Esophagus muscularis mucosa (tissue), 4 donors: ENCODE data around the gene FAM118B. TPM values are rescaled to one million over a fixed set of nuclear protein-coding genes. Genes with fewer than 3 reads are reported as not detected.

Experiments
- DNase-seq: peaks from one replicate; pipeline ENCODE4 v3.0.0-alpha.2; 2017; ENCODE audit errors: extremely low spot score
- H3K27ac ChIP-seq, 4 donors: fragments of 200-600 bp; sonication (generic); replicated peaks in 1 of 4; 1 replicate in 3 of 4; 2 replicates in 1 of 4; pipeline ENCODE4 v1.5.1; 2016 to 2019; ENCODE audit warnings: mild to moderate bottlenecking in 1 of 4
- H3K27me3 ChIP-seq, 4 donors: fragments of 200-600 bp; sonication (generic); one replicate each; pipeline versions ENCODE4 v1.5.1 to v1.6.0; 2016 to 2019
- H3K36me3 ChIP-seq, 4 donors: fragments of 200-600 bp; sonication (generic); one replicate each; pipeline ENCODE4 v1.5.1; 2016 to 2019
- H3K4me1 ChIP-seq, 4 donors: fragments of 200-600 bp; sonication (generic); one replicate each; pipeline ENCODE4 v1.5.1; 2016 to 2019
- H3K4me3 ChIP-seq, 4 donors: fragments of 200-600 bp; sonication (generic); 1 replicate in 2 of 4; 2 replicates in 2 of 4; pipeline ENCODE4 v1.5.1; 2016 to 2019; ENCODE audit warnings: mild to moderate bottlenecking in 4 of 4, moderate library complexity in 1 of 4
- H3K9me3 ChIP-seq, 4 donors: fragments of 200-600 bp; sonication (generic); 1 replicate in 3 of 4; 2 replicates in 1 of 4; pipeline ENCODE4 v1.5.1; 2016 to 2019
- EP300 ChIP-seq: sonication (generic); formaldehyde crosslinking; IDR thresholded peaks from one replicate; pipeline ENCODE4 v1.6.1; 2017; ENCODE audit warnings: antibody characterized with exemption
- POLR2A ChIP-seq: fragments of 450-650 bp; IDR thresholded peaks from one replicate; pipeline ENCODE4 v1.6.1; 2017; ENCODE audit warnings: antibody characterized with exemption, moderate library complexity, mild to moderate bottlenecking, low read depth
- POLR2AphosphoS5 ChIP-seq, 2 donors: sonication (generic); formaldehyde crosslinking; IDR thresholded peaks; one replicate each; pipeline ENCODE4 v1.6.1; 2017; ENCODE audit warnings: antibody characterized with exemption in 2 of 2
- WGBS: methylation state at CpG from one replicate; pipeline ENCODE4 v1.1.5; 2018; 5-methylcytosine and 5-hydroxymethylcytosine counted together
- intact Hi-C: fragments of 100-400 bp; cut with DNase I; formaldehyde crosslinking; loops from one replicate; pipeline ENCODE4 v1.15.1; 2023
- total RNA-seq, 4 donors: library from RNA; depleted of rRNA; stranded (reverse); fragments of >200 nt; gene quantifications; one replicate each; pipeline versions ENCODE4 v1.1.0 to v1.2.1, GENCODE V29; 2016
- TF ChIP-seq, protein P1 (sequence below), 3 experiments: fragments of 200-600 bp in 2 of 3; fragments of 450-650 bp in 1 of 3; sonication (generic) in 2 of 3; IDR thresholded peaks; one replicate each; pipeline ENCODE4 v1.5.1; 2017 to 2019; ENCODE audit warnings: antibody characterized with exemption in 3 of 3, mild to moderate bottlenecking in 2 of 3, moderate library complexity in 1 of 3

The FAM118B gene
- total RNA-seq, 4 donors from 2014 or later: 14.1 to 22.8 (median 17.9) TPM

DNA sequence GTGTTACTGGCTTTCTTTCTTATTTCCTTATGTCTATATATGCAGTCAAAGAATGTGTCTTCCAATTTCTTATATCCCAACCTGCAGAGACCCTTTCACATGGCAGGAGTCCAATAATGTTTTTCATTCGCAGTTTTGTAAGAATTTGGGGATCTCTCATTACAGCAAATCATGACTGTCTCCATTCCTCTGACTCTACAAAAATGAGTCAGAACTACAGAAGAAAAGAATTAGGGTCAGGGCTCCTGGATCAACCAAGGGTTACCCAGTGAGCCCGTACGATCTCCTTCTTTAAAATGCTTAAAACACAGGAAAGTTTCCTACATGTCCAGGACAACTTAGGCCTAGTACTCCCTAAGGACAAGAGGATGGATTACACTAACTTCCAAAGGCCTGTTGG lies 42.3 kb upstream of the FAM118B start:
- H3K4me1 ChIP-seq: peaks cover 0 to 12% (median 10%) of the 10 kb centered on the region in 4 donors
- WGBS: 95% methylated on average over 3 of the region's 3 CpGs
- no peaks in the 10 kb centered on the region for H3K27me3 ChIP-seq
- DNase-seq: no peak
- H3K4me3 ChIP-seq: no peak overlapping the region
- intact Hi-C loops: no loop called here
- no peak overlapping the region for H3K27ac ChIP-seq
- no peak for TF ChIP-seq POLR2AphosphoS5 (IDR thresholded peaks at IDR 0.05)
- no peak for TF ChIP-seq EP300
- TF ChIP-seq, protein P1, sequence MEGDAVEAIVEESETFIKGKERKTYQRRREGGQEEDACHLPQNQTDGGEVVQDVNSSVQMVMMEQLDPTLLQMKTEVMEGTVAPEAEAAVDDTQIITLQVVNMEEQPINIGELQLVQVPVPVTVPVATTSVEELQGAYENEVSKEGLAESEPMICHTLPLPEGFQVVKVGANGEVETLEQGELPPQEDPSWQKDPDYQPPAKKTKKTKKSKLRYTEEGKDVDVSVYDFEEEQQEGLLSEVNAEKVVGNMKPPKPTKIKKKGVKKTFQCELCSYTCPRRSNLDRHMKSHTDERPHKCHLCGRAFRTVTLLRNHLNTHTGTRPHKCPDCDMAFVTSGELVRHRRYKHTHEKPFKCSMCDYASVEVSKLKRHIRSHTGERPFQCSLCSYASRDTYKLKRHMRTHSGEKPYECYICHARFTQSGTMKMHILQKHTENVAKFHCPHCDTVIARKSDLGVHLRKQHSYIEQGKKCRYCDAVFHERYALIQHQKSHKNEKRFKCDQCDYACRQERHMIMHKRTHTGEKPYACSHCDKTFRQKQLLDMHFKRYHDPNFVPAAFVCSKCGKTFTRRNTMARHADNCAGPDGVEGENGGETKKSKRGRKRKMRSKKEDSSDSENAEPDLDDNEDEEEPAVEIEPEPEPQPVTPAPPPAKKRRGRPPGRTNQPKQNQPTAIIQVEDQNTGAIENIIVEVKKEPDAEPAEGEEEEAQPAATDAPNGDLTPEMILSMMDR (IDR thresholded peaks at IDR 0.05): no peak
- TF ChIP-seq POLR2A: no peak
- no peaks in the 10 kb centered on the region for H3K9me3 ChIP-seq
- H3K36me3 ChIP-seq: no peaks in the 10 kb centered on the region

DNA sequence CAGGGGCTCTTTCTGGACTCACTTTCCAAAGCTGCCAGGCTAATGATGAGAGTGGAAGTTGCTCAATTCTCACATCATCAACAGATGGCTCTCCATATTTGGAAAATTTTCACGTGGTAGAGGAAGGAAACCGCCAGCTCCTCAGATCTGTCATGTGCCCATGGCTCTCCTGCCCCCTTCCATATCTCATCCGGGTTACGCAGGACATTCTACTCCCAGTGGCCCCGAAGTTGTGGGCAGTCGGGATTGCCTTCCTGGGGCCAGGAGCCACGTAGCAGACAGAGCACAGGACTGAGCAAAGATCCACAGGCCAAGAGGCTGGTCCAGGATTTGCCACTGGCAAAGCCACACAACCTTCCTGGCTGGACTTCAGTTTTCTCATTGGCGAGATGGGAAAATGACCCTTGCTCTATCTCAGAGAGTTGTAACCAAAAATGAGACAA lies 39.0 kb upstream of the FAM118B start:
- H3K9me3 ChIP-seq: no peaks in the 10 kb centered on the region
- no peak overlapping the region for H3K4me3 ChIP-seq
- intact Hi-C loops: no loop called here
- H3K36me3 ChIP-seq: no peaks in the 10 kb centered on the region
- TF ChIP-seq POLR2AphosphoS5 (IDR thresholded peaks at IDR 0.05) (no peak), POLR2A (no peak), EP300 (no peak)
- TF ChIP-seq, protein P1 (IDR thresholded peaks at IDR 0.05): no peak
- H3K27me3 ChIP-seq: no peaks in the 10 kb centered on the region
- no peak overlapping the region for H3K27ac ChIP-seq
- H3K4me1 ChIP-seq: peaks cover 0 to 8% (median 3%) of the 10 kb centered on the region in 4 donors
- no peak for DNase-seq
- WGBS: 88% methylated on average over 8 of the region's 8 CpGs

DNA sequence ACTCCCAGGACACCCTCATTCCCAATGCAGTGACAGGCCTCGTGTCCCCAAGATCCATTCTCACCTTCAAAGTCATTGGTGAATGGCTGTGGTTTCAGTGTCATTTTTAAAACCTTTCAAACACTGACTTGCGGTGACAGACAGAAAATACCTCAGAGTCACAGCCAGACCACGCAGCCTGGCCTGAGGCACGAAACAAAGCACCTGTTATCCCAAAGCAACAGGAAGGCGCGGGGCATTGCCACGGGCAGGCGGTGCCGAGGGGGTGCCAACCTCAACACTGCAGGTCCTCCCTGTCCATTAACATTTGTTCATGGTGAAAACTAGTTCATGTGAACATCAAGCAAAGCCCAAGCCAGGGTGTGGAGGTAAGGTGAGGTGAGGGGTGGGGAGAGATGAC lies 38.3 kb upstream of the FAM118B start:
- Histone ChIP-seq H3K4me3 (no peak overlapping the region), H3K27me3 (no peaks in the 10 kb centered on the region), H3K9me3 (no peaks in the 10 kb centered on the region), H3K4me1 (peaks cover 0 to 8% (median 3%) of the 10 kb centered on the region in 4 donors), H3K27ac (no peak overlapping the region), H3K36me3 (no peaks in the 10 kb centered on the region)
- WGBS: 85% methylated on average over 9 of the region's 9 CpGs
- DNase-seq: no peak
- intact Hi-C loops: no loop called here
- no peak for TF ChIP-seq POLR2A
- no peak for TF ChIP-seq POLR2AphosphoS5 (IDR thresholded peaks at IDR 0.05)
- TF ChIP-seq, protein P1 (IDR thresholded peaks at IDR 0.05): no peak
- TF ChIP-seq EP300: no peak

DNA sequence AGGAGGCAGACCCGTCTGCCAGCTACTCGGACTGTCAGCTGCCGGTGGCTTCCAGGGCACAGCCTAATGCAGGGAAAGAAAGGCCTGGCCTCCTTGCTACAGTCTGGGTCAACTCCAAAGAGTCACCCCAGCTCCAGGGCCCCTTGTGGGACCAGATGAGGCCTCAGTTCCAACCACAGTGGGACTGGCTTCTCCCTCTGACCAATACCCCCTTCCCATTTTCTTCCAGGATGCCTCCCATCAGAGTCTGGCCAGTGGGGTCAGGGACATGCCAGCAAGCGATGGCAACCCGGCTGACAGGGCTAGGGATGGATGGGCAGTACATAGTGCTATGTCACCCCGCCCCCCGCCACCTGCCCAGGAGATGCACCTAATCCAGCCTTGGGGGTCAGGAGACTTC lies 36.8 kb upstream of the FAM118B start:
- H3K27ac ChIP-seq: no peak overlapping the region
- no peak for DNase-seq
- WGBS: 100% methylated on average over 7 of the region's 7 CpGs
- peaks cover 0 to 8% (median 3%) of the 10 kb centered on the region in 4 donors for H3K4me1 ChIP-seq
- H3K4me3 ChIP-seq: no peak overlapping the region
- H3K27me3 ChIP-seq: no peaks in the 10 kb centered on the region
- TF ChIP-seq POLR2AphosphoS5 (IDR thresholded peaks at IDR 0.05) (no peak), POLR2A (no peak), EP300 (no peak)
- TF ChIP-seq, protein P1 (IDR thresholded peaks at IDR 0.05): no peak
- intact Hi-C loops: no loop called here
- H3K36me3 ChIP-seq: no peaks in the 10 kb centered on the region
- no peaks in the 10 kb centered on the region for H3K9me3 ChIP-seq

DNA sequence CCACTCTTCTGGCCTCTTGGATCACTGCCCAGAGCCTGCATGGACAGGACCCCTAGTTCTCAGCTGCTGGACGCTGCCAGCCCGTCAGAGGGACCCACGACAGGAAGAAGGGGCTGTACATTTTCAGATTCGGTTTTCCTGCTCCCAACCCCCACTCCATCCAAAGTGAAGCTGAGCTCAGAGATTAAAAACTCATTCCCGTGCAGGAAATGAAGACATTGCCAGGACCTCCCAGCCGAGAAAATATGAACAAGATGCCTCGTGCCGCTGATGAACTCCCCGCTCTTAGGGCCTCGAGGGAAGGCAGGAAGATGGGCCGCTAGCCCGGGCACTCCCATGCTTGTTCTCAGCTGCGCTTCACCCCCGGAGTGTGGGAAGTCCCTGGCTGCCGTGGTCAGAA lies 36.2 kb upstream of the FAM118B start:
- H3K9me3 ChIP-seq: peaks cover 0 to 3% (median 0%) of the 10 kb centered on the region in 4 donors
- H3K36me3 ChIP-seq: no peaks in the 10 kb centered on the region
- no peak for DNase-seq
- 56% methylated on average over 11 of the region's 15 CpGs for WGBS
- TF ChIP-seq, protein P1 (IDR thresholded peaks at IDR 0.05): no peak
- TF ChIP-seq EP300: no peak
- no peak for TF ChIP-seq POLR2A
- TF ChIP-seq POLR2AphosphoS5 (IDR thresholded peaks at IDR 0.05): no peak
- peaks cover 0 to 8% (median 3%) of the 10 kb centered on the region in 4 donors for H3K4me1 ChIP-seq
- intact Hi-C loops: no loop called here
- no peak overlapping the region for H3K4me3 ChIP-seq
- H3K27ac ChIP-seq: no peak overlapping the region
- no peaks in the 10 kb centered on the region for H3K27me3 ChIP-seq
